GDM1 (cell line): Measurements from ENCODE around the gene TSPEAR.

ENCODE experiments used
- DNase-seq: peaks from one replicate; lab custom pipeline; 2025; lab: John Stamatoyannopoulos, UW

TSPEAR gene

GRCh38 chr21:44547656-44548331 lies 163.6 kb downstream of the TSPEAR start:
- no peak for DNase-seq

DNA sequence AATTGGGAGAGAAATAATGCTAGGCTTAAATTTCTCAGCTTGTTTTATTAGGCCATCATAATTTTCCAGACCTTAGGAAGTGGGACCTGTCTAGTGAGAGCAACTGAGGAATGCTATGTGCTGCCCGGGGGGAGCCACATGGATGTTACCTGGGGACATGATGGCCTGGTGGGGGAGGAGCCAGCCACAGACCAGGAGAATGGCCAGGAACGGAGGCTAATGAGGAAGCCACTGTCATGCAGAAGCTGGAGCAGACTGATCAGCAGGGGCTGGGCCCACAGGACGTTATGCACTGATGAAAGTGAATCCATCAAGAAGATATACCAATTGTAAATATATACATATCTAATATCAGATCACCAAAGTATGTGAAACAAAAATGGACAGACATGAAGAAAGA lies 166.8 kb downstream of the TSPEAR start:
- DNase-seq, result no peak

DNA sequence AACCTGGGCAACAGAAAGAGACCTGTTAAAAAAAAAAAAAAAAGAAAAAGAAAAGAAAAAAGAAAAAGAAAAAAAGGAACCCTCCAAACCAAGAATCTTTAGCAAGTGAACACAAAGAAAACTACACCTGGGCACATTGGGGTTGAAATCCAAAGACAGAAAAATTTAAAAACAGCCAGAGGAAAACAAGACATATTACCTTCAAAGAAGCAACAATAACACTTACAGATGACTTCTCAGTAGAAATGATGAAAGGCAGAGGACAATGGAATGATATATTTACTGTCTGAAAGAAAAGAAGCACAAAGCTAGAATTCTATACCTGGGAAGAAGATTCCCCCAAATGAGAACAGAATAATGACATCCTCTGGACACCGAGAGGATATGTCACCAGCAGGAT lies 168.7 kb downstream of the TSPEAR start:
- DNase-seq, result no peak

DNA sequence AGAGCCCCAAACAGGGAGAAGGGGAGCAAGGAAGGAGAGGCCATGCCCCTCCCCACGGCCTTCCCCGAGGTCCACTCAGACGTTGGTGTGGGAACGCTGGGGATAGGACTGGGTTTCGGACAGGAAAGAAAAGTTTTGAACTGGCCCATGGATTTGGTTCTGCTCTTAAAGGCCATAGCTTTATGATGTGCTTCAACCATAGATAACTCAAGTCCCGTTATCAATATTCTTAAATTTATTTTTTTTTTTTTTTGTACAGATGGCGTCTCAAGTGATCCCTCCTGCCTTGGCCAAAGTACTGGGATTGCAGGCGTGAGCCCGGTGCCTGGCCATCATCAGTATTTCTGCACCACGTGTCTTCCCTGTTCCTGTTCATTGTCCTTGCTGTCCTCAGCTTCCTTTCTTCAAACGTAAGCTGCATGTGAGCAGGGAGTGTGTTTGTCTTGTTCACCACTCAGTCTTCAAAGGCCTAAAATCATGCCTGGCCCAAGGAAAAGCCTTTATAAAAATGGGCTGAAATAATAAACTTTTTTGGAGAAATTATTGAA lies 170.6 kb downstream of the TSPEAR start:
- DNase-seq, result no peak

DNA sequence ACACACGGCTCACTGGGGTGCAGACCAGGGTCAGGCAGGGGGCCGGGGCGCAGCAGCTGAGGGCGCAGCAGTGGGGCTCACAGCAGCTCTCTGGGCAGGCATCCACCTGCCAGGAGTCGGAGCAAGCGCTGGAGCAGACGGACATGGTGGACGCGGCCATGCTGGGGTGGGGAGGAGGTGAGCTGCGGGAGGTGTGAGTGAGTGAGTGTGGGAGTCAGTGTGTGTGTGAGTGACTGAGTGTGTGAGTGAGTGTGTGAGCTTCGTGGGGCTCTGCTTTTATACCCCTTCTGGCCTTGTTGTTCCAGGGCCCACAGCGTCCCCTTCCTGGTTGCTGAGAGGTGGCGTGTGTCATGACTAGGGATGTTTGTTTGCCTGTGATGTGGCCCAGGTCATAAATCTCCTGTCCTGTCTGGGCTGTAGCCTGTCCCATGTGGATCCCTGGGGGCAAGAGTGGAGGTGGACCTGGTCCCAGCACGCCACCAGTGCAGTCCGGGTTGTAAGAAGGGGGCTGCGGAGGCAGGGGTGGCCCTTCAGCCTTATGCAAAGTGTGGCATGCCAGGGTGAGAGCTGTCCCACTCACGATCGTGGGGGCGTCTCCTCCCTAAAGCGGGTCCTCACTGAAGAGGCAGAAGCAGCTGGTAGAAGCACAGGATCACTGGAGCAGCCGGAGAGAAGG lies 171.2 kb downstream of the TSPEAR start, which contains the start of gene KRTAP10-1:
Gene KRTAP10-1 (minus strand): TSS at position 205 of the 676 bp plus-strand sequence. CDS start 45 bp downstream, at position 160.
- no peak for DNase-seq

DNA sequence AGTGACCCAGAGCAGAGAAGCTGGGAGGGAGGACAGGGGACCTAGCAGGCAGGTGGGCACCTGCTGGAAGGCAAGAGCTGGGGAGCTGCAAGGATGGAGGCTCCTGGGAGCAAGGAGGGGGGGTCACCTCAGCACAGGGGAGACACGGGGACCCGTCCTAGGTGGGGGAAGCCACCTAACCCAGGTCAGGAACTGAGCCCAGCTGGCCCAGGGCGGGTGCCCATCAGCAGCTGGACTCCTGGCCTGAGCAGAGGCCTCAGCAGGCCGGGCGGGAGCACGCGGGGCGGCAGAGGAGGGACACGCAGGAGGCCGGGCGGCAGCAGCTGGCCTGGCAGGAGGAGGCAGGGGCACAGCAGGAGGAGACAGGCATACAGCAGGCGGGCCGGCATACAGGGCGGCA lies 172.3 kb downstream of the TSPEAR start:
- DNase-seq, result no peak

DNA sequence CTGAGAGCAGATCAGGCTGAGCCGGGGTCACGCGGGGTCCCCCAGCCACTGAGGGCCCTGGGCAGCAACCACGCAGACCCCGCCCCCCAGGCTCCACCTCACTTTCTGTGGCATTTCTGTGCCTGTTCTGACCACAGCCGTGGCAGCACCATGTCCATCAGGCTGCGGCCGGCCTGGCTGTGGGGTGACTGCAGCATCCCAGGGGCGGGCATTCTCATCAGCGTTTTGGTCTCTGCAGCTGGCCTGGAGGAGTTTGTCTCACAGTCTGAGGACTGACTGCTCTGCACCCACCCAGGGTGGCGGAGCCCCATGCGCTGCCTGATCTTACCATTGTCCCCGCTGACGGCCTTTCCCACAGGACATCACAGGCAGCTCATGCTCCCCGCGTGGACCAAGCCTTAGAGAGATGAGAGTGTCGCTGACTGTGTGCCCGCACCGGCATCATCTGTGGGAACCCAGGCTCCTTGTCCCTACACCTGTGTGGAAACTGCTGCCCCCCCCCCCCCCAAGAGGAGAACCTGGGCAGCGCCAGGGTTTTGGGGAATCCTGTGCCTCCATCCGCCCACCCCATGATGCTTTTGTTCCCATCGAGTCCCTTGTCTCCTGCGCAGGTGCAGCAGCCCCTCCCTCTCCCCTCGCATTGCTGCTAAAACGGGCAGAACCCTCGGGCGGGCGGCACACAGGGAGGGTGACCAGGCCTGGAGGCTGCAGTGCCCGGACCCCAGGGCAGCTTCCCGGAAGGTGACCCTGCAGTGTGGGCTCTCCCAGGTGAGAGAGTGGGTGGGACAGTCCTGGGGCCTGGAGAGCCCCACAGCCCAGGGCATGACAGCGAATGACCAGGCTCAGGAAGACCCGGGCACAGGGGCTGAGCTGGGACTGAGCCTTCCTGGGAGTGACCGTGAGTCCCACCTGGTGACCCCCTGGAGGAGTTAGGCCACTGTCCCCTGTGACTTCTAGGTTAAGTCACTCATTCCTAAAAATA lies 173.2 kb downstream of the TSPEAR start:
- DNase-seq, result no peak

DNA sequence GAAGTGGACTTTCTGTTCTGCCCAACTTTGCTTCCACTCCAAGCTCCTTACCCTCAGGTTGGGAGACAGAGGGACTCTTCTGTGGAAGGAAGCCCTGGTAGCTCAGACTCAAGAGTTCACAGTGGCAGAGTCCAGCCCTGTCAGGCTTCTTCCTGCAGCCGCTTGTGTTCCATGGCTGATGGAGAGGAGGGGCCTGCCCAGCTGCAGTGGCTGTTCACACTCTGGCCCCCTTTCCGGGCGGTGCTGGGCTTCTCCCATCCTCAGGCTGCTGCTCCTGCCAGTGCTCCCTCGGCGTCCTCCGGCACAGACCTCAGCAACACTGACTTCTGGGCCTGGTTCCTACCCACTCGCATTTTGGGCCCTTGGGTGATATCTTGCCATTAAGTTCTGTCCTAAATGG lies 175.4 kb downstream of the TSPEAR start:
- no peak for DNase-seq

GRCh38 chr21:44534688-44535087 lies 176.7 kb downstream of the TSPEAR start:
- no peak for DNase-seq

DNA sequence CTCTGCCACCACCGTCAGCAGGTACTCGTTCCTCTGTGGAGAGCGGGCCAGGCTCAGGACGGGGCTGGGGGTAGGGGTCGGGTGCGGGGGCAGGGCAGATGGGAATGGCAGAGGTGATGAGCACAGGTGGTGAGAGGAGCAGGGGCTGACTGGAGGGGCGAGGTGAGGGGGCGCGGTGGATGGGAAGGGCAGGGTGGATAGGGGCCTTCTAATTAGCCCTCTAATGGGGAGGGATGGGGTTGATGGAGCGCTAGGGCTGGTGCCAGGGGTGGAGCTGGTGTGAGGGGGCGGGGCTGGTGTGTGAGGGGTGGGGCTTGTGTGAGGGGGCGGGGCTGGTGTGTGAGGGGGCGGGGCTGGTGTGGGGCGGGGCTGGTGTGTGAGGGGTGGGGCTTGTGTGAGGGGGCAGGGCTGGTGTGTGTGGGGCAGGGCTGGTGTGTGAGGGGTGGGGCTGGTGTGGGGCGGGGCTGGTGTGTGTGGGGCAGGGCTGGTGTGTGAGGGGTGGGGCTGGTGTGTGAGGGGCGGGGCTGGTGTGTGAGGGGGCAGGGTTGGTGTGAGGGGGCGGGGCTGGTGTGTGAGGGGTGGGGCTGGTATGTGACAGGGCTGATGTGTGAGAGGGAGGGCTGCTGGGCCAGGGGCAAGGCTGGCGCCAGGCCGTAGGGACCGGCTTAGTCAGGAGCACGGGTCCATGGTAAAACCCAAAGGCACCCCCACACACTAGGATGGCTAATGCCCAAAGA lies 177.3 kb downstream of the TSPEAR start:
- DNase-seq, result no peak

DNA sequence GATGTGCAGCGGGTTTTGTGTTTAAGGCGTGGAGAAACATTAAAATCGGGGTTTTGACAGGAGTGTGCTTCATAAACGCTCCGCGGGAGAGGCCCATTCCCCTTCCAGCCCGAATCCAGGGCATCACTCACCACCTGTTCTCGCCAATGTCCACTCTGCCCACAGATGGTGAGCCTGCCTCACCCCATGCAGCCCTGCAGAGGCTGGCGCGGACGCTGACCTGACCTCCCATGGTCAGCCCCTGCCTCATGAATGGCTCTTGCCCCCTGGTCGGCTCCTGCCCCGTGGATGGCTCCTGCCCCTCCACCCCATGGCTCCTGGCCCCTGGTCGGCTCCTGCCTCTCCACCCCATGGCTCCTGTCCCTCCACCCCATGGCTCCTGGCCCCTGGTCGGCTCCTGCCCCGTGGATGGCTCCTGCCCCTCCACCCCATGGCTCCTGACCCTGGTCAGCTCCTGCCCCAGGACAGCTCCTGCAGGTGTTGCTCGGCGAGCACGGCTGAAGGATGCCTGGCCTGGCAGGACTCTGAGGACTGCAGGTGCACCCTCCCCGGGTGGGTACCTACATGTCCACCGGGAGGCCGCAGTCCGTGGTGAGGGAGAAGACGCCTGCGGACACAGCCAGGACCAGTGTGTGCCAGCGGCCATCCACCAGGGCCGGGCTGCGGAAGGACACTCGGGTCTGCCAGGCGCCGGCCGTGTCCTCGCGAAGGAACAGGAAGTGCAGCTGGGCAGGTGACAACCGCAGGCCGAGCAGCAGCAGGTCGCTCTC lies 178.1 kb downstream of the TSPEAR start:
- no peak for DNase-seq

GRCh38 chr21:44532712-44533111 lies 178.7 kb downstream of the TSPEAR start:
- no peak for DNase-seq

DNA sequence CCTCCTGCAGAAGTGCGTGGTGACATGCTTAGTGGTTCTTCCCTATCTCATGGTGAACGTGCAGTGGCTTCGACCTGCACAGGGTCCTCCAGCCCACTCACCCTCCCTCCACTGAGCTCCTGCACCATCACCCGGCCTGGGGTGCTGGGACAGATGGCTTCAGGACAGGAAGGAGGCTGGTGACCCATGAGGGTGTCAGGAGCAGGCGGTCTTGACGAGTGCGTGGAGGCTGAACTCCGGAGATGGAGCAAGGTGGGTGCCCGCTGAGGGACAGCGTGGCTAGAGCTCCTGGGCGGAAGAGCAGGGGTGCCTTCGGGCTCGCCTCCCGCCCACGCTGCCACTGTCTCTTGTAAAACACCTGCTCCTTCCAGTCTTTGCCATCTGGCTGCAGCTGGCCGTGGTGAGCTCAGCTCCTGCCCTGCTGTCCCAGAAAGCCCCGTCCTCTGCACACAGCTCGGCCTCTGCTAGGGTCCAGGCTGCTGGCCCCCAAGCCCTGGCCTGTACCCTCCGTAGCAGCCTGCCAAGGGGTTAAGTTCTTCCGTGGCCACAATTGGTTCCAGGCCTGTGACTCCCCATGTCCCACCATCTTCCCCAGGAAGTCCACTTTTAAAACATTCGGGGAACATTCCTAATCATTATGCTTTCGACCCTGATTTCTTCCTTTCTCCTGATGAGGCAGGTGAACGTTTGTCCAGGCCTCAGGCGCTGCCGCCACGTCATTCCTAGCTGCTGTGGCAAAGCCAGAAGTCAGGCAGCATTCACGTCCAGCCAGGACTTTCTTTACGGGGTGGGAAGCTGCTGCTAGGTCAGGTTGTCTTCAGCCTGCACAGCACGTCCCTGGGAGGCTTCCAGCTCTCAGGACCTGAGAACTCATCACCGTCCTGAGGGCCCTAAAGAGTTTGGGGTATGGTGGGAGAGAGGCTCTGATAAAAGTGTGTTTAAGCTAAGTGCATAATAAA lies 179.5 kb downstream of the TSPEAR start:
- no peak for DNase-seq

- DNase-seq, result no peak
Measured at GRCh38 chr21:44530903-44531605, 180.3 kb downstream of the TSPEAR start.

DNA sequence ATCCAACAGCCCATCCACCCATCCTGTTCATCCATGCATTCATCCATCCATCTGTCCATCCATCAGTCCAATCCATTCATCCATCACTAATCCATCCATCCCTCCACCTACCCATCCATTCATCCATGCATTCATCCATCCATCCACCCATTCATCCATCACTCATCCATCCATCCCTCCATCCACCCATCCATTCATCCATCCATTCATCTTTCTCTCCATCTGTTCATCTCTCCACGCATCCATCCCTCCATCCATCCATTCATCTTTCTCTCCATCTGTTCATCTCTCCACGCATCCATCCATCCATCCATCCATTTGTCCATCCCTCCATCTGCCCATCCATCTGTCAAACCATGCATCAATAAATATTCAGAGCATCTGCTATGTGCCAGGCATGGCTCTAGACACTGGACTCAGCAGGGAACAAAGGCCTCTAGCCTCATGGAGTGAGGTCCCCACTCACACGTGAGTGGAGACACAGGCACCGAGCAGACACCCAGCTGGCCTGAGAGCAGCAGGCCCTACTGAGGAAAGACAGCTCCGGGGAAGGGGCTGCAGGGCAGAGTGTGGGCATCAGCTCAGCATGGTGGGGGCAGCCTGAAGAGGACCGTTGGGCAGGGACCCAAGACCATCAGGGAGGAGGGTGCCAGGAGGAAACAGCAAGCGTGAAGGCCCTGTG lies 181.0 kb downstream of the TSPEAR start:
- DNase-seq, result no peak

DNA sequence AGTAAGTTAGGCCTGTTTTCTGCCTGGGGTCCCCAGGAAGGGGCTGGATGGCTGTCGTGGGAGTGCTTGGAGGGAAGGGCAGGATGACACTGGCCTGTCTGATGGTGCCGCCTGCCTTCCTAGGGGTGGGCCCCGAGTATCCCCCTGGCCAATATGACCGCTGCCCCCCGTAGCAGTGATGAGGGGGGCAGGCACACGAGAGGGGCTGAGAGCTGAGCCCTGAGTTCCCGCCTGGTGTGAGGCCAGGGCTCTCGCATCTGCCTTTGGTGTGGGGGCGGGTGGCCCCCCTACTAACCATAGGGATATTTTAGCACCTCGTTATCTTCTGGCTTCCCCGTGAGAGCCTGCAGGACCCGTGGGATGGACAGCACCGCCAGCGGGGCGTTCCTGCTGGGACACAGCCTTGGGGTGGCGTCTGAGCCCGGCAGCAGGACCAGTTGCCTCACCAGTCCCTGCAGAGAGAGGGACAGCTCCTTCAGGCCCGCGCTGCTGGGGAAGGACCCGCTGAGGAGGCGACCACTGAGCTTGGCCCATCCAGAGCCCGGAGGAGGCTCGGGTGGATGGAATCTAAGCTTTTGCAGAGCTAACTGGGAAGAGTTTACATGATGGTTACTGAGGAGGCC lies 181.8 kb downstream of the TSPEAR start:
- no peak for DNase-seq

GRCh38 chr21:44529011-44529421 lies 182.4 kb downstream of the TSPEAR start:
- DNase-seq, result no peak

GRCh38 chr21:44528634-44528995 lies 182.8 kb downstream of the TSPEAR start:
- no peak for DNase-seq
